ENCODE results near the gene LLPH. TPM values are rescaled to one million over a fixed set of nuclear protein-coding genes. Genes with fewer than 3 reads are reported as not detected.

LLPH gene
- total and polyA plus RNA-seq, 10 donors: 6.5 to 21.7 (median 17.2) TPM

- Histone ChIP-seq H3K9me3 (no peaks in the 10 kb centered on the region), H3K36me3 (no peaks in the 10 kb centered on the region), H3K27ac (peak overlapping the region in 1 of 8 donors; percentile 30), H3K4me3 (no peak overlapping the region), H3K27me3 (replicated peaks in 1 of 7) (peaks cover 0 to 1% (median 0%) of the 10 kb centered on the region in 7 donors), H3K4me1 (peaks cover 0 to 16% (median 6%) of the 10 kb centered on the region in 6 donors)
- no peak for TF ChIP-seq CTCF (IDR thresholded peaks at IDR 0.05 in 8 of 11, conservative IDR thresholded peaks at IDR 0.05 in 3 of 11)
- TF ChIP-seq POLR2A (IDR thresholded peaks at IDR 0.05): no peak
- no peak for TF ChIP-seq POLR2AphosphoS5 (IDR thresholded peaks at IDR 0.05)
- intact Hi-C loops (cut with DNase I; ENCODE audit: low total_unique reads): no loop called here
- DNase-seq: no peak
- WGBS, 5 donors: 66 to 77% (median 69%) methylated on average over 7 of the region's 7 CpGs
Observed at GRCh38 chr12:66072566-66072965, 58.0 kb downstream of the LLPH start.

GRCh38 chr12:66072135-66072534 is 58.4 kb downstream of the LLPH start:
- peaks cover 0 to 16% (median 6%) of the 10 kb centered on the region in 6 donors for H3K4me1 ChIP-seq
- WGBS, 5 donors: 25 to 51% (median 37%) methylated on average over 2 of the region's 2 CpGs
- no peak for DNase-seq

GRCh38 chr12:66071549-66071948 is 59.0 kb downstream of the LLPH start:
- H3K36me3 ChIP-seq: no peaks in the 10 kb centered on the region
- no peak overlapping the region for H3K4me3 ChIP-seq
- WGBS, 5 donors: 82 to 92% (median 87%) methylated on average over 1 of the region's 1 CpG
- H3K4me1 ChIP-seq: peaks cover 0 to 20% (median 7%) of the 10 kb centered on the region in 6 donors
- intact Hi-C loops (cut with DNase I; ENCODE audit: low total_unique reads): no loop called here
- no peaks in the 10 kb centered on the region for H3K27me3 ChIP-seq (replicated peaks in 1 of 7)
- H3K9me3 ChIP-seq: no peaks in the 10 kb centered on the region
- TF ChIP-seq POLR2A (IDR thresholded peaks at IDR 0.05) (no peak), POLR2AphosphoS5 (IDR thresholded peaks at IDR 0.05) (no peak), CTCF (IDR thresholded peaks at IDR 0.05 in 8 of 11, conservative IDR thresholded peaks at IDR 0.05 in 3 of 11) (no peak)
- H3K27ac ChIP-seq: peak overlapping the region in 1 of 8 donors; percentile 10
- DNase-seq: no peak

More at GRCh38 chr12:66072135-66072534, 58.4 kb downstream of the LLPH start:
- intact Hi-C loops (cut with DNase I; ENCODE audit: low total_unique reads): no loop called here
- H3K27ac ChIP-seq: peak overlapping the region in 1 of 8 donors; percentile 30
- H3K9me3 ChIP-seq: no peaks in the 10 kb centered on the region
- TF ChIP-seq CTCF (IDR thresholded peaks at IDR 0.05 in 8 of 11, conservative IDR thresholded peaks at IDR 0.05 in 3 of 11) (no peak), POLR2A (IDR thresholded peaks at IDR 0.05) (no peak), POLR2AphosphoS5 (IDR thresholded peaks at IDR 0.05) (no peak)
- H3K27me3 ChIP-seq (replicated peaks in 1 of 7): no peaks in the 10 kb centered on the region
- H3K4me3 ChIP-seq: no peak overlapping the region
- H3K36me3 ChIP-seq: no peaks in the 10 kb centered on the region

GRCh38 chr12:66070378-66071120 is 60.0 kb downstream of the LLPH start:
- no peak overlapping the region for H3K4me3 ChIP-seq
- peaks cover 0 to 26% (median 11%) of the 10 kb centered on the region in 6 donors for H3K4me1 ChIP-seq
- DNase-seq: no peak
- H3K27me3 ChIP-seq (replicated peaks in 1 of 7): no peaks in the 10 kb centered on the region
- H3K9me3 ChIP-seq: no peaks in the 10 kb centered on the region
- no peaks in the 10 kb centered on the region for H3K36me3 ChIP-seq
- intact Hi-C loops (cut with DNase I; ENCODE audit: low total_unique reads): no loop called here
- WGBS, 5 donors: 82 to 90% (median 86%) methylated on average over 9 of the region's 9 CpGs
- H3K27ac ChIP-seq: no peak overlapping the region
- no peak for TF ChIP-seq POLR2A (IDR thresholded peaks at IDR 0.05)
- no peak for TF ChIP-seq CTCF (IDR thresholded peaks at IDR 0.05 in 8 of 11, conservative IDR thresholded peaks at IDR 0.05 in 3 of 11)
- TF ChIP-seq POLR2AphosphoS5 (IDR thresholded peaks at IDR 0.05): no peak
